Stimulated activated CD8-positive, alpha-beta memory T cell treated with anti-CD3 and anti-CD28 coated beads, Interleukin-7, amount 100 ng/mL, for 4 hours (primary cell): ENCODE results near the gene VEZF1.

Source experiments
- DNase-seq, 2 donors: peaks; one replicate each; pipeline ENCODE4 v3.0.0-alpha.2; 2020; ENCODE audit warnings: low read depth in 2 of 2

VEZF1 gene

DNA sequence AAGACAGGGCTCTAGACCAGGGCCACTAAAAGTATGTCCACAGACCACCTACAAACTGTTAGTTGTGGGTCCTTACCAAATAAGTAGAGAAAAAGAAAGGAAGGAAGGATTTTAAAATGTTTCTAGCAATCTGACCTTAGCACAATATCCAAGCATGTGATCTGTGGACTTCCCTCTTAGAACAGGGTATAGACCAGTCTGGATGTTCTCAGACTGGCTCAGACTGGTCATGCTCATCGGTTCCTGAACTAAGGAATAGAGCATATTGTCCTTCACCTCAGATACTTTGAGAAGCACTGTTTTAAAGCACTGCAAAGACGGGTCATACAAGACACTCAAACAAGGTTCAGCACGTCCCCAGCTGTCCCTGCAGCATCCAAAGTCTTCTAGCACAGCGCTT, 58.7 kb downstream of the VEZF1 start:
- DNase-seq = no peak

DNA sequence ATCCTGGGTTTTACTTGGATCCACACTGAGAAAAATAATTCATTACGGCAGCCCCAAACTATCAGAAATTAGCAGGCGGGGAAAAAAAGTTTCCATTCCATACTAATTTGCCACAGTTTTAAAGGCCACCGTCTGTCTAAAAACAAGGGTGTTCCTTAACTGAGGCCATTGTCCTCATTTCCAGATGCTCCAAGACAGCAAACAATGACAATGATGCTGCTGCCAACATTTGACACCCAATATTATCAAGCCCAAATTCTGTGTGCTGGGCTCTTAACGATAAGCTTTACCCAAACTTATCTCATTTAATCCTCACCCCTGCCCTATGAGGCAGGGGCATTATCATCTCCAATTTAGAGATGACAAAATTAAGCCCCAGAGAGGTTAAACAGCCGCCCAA, 59.1 kb downstream of the VEZF1 start:
- no peak for DNase-seq

DNA sequence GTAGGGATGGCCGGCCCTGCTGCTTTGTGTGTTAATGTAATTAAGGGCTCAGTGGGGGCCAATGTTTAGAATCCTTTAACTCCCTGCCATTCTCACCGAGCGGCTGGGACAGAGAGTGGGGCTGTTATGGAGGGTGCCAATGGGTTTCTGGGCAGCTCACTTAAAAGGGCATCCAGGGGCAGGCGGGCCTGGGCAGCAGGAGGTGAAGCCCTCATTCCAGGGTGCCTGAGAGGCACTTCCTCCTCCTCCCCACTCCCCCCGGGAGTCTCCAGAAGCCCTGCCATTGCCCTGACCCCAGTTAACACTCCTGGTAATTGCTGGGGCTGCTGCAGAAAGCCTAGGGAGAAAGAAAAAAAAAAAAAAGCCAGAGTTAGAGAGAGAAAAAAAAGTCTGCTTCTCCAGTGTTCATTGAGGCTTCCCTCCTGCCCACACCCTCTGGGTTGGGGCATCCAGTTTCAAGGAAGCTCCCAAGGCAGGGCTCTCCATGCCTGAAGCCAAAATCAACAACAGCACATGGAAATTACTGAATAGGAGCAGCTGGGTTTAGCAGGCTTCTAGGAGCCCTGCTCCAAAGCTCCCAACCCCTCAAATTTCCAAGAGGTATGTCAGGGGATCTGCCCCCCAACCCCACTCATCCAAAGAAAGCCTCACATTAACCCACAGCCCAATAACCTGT, 60.9 kb downstream of the VEZF1 start:
- DNase-seq = no peak

DNA sequence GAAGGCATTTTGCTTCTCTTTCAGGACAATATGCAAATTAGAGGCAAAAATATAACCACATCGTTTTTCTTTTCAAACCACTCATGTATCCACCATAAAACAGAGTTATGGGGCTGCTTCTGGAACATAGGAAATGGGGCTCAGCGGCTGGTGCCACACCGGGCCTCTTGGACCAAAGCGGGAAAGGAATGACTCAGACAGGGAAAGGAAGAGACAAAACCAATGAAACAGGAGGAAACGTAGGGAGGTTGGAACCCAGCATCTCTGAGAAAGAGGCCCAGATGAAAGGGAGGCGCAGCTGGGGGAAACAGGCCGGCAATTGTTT, 61.4 kb downstream of the VEZF1 start:
- DNase-seq = no peak

DNA sequence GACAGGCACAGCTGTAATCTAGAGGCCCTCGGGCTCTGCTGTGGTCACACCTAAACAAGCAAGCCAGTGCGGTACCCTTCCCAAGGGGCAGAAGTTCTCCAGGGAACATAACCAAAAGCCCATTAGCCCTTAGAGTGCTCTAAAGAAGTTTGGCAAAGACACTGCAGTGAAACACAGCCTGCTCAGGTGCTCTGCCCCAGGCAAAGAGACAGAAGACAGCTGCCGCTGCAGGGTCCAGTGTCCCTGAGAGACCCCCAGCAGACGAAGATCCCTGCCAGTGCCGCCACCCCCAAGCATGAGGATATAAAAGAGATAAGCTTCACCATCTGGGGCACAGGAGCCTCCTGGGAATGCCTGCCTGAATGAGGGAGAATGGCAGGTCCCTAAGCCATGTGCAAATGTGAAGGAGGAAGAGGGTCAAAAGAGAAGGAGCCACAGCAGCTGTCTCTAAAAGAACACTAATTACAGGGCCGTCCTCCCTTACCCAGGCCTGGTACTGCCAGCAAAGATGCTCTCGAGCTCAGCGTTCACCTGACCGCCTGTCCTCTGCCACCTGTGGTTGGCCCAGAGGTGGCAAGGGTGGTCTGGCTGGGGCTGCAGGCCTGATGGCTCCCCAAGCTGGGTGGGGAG, 62.6 kb downstream of the VEZF1 start:
- no peak for DNase-seq

DNA sequence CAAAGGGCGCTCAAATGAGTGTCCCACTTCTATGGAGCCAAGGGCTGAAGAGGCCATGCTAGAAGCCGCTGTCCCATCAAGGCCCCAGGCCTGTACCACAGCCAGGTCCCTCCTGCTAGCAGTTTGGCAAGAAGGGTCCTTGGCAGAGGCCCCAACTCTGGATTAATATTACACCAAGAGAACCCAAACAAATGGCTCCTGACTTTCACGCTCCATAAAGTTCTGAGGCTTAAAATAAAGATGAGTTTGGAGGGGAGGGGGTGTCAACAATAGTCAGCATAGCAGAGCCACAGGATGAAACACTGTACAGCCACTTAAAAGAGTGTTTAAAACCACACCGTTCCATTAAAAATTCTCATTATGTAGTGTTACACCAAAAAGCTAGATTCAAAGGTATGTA, 63.4 kb downstream of the VEZF1 start:
- no peak for DNase-seq
